Fibroblast of upper back skin (primary cell): Measurements from ENCODE around the gene MMP15.
"Not testable (repeated sequence)": the region's sequence is repeated elsewhere in the genome, so short reads cannot be mapped to it uniquely, and the experiment has no call there.

Experiments used
- DNase-seq: peaks from one replicate; pipeline ENCODE4 v3.0.0-alpha.2; 2013

Gene MMP15

GRCh38 chr16:58090396-58090795, 64.8 kb downstream of the MMP15 start:
- DNase-seq = not testable (repeated sequence)

- DNase-seq = no peak
Measured at GRCh38 chr16:58094026-58094425, 68.5 kb downstream of the MMP15 start.

- no peak for DNase-seq
Measured at GRCh38 chr16:58094791-58095574, 69.4 kb downstream of the MMP15 start.

GRCh38 chr16:58095575-58095960, 70.0 kb downstream of the MMP15 start:
- DNase-seq = not testable (repeated sequence)

GRCh38 chr16:58096249-58096648, 70.7 kb downstream of the MMP15 start:
- peak; percentile 6 for DNase-seq
